PC-9 (cell line): Measurements from ENCODE around the gene COPRS.

ENCODE experiments used
- CTCF ChIP-seq: fragments of 200-600 bp; sonication (generic); conservative IDR thresholded peaks from 2 replicates; pipeline ENCODE4 v1.6.1; 2017; ENCODE audit warnings: mixed run types, antibody characterized with exemption, mild to moderate bottlenecking, moderate library complexity
- EZH2 ChIP-seq: fragments of 200-600 bp; sonication (generic); IDR thresholded peaks from 2 replicates; pipeline ENCODE4 v1.8.0; 2017; ENCODE audit warnings: antibody characterized with exemption, low read depth

- TF ChIP-seq CTCF (no peak), EZH2 (no peak)
Measured at GRCh38 chr17:31808521-31809050, 50.5 kb downstream of the COPRS start.
